ENCODE results near the gene DUT.

DNA sequence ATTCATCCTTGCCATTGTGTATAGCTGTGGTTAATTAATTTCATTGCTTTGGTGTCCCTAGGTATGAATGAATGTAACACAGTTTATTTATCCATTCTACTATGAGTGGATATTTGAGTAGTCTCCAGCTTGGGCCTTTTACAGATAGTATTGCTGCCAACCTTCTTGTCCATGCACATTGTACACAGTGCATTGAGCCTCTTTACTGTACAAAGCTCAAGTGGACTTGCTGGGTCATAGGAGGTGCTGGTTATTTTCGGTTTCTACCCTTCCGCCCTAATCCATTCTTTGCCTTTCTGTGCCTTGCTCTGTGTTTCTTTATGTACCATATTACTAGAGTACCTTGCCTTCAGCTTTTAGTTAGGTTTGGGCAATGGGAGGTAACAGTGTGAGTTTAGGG lies 60.7 kb downstream of the DUT start:
- TF ChIP-seq SIN3A (IDR thresholded peaks at IDR 0.05; ENCODE audit: borderline replicate concordance, insufficient read depth, low read length): no peak
- TF ChIP-seq REST (IDR thresholded peaks at IDR 0.05; ENCODE audit: insufficient read depth in 1 of 2, low read depth in 2 of 2, low read length in 2 of 2): no peak
- TF ChIP-seq TAF1 (IDR thresholded peaks at IDR 0.05; ENCODE audit: borderline replicate concordance, insufficient read depth, low read length): no peak
- no peak for TF ChIP-seq POLR2AphosphoS5 (IDR thresholded peaks at IDR 0.05; ENCODE audit: low read depth, low read length)
- no peak for TF ChIP-seq FOXP2 (optimal IDR thresholded peaks at IDR 0.05; ENCODE audit: borderline replicate concordance, extremely low read depth, extremely low read length, insufficient read depth)
